ENCODE data around the gene TMEM176B.

DNA sequence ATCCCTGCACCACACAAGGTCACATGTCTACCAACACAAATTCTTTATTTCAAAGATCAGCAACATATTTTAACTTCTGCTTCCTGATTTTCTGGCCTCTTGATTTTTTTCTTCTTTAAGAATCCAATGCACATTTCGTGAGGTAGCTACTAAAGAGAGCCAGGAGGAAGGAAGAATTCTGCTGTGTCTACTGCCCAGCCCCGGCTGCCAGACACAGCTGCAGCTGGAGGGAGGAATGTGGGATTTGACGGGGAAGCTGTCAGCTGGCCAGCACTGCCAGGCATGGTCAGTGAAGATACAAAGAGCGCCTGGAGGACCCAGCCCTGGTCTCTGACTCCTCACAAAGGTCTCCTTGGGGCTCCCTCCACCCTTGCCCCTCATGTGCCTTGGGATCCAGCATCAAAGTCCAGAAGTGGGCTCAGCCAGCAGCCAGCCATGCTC lies 45.3 kb upstream of the TMEM176B start:
- TF ChIP-seq GATA3 (IDR thresholded peaks at IDR 0.05; ENCODE audit: low read depth, low read length) (no peak), GATA2 (IDR thresholded peaks at IDR 0.05; ENCODE audit: low read depth, low read length) (no peak)

Measured in SH-SY5Y (cell line).